H9 (cell line): Measurements from ENCODE around the gene USP40. TPM values are rescaled to one million over a fixed set of nuclear protein-coding genes. Genes with fewer than 3 reads are reported as not detected.

Source experiments
- DNase-seq: peaks from one replicate; pipeline ENCODE4 v3.0.0-alpha.2; 2017
- H2AFZ ChIP-seq: one replicate; pipeline ENCODE4 v1.6.1; 2013; ENCODE audit warnings: mild to moderate bottlenecking, low read length, control low read depth, moderate library complexity
- H2AK5ac ChIP-seq: 2 replicates; pipeline ENCODE4 v1.6.1; 2013; ENCODE audit warnings: low read length, control low read depth, mixed read lengths; ENCODE audit not compliant: insufficient read length
- H2BK120ac ChIP-seq: one replicate; pipeline ENCODE4 v1.6.1; 2013; ENCODE audit warnings: low read depth, mild to moderate bottlenecking, low read length, control low read depth, inconsistent platforms; ENCODE audit not compliant: poor library complexity, severe bottlenecking
- H2BK12ac ChIP-seq: 2 replicates; pipeline ENCODE4 v1.6.1; 2013; ENCODE audit warnings: low read length, control low read depth, mixed read lengths, low read depth; ENCODE audit not compliant: insufficient read length
- H2BK15ac ChIP-seq: 2 replicates; pipeline ENCODE4 v1.6.1; 2013; ENCODE audit warnings: low read depth, low read length, control low read depth
- H2BK20ac ChIP-seq: one replicate; pipeline ENCODE4 v1.6.1; 2013; ENCODE audit warnings: low read depth, mild to moderate bottlenecking, low read length, control low read depth, inconsistent platforms; ENCODE audit not compliant: poor library complexity, severe bottlenecking
- H2BK5ac ChIP-seq: 2 replicates; pipeline ENCODE4 v1.6.1; 2013; ENCODE audit warnings: low read length, control low read depth, mixed read lengths; ENCODE audit not compliant: insufficient read length
- H3K14ac ChIP-seq: 2 replicates; pipeline ENCODE4 v1.6.1; 2013; ENCODE audit warnings: low read length, control low read depth; ENCODE audit not compliant: insufficient read depth
- H3K18ac ChIP-seq: 2 replicates; pipeline ENCODE4 v1.6.1; 2013; ENCODE audit warnings: low read depth, mild to moderate bottlenecking, mixed read lengths, low read length, control low read depth; ENCODE audit not compliant: insufficient read length
- H3K23ac ChIP-seq: 2 replicates; pipeline ENCODE4 v1.6.1; 2013; ENCODE audit warnings: low read length, control low read depth, mixed read lengths, low read depth; ENCODE audit not compliant: insufficient read length
- H3K23me2 ChIP-seq: 2 replicates; pipeline ENCODE4 v1.6.1; 2013; ENCODE audit warnings: low read depth, mild to moderate bottlenecking, mixed read lengths, low read length, control low read depth; ENCODE audit not compliant: insufficient read length, poor library complexity, severe bottlenecking
- H3K27ac ChIP-seq: 2 replicates; pipeline ENCODE4 v1.5.1; 2013; ENCODE audit warnings: low read length, control low read depth, mixed read lengths, low read depth; ENCODE audit not compliant: insufficient read length
- H3K27me3 ChIP-seq: 2 replicates; pipeline ENCODE4 v1.6.1; 2013; ENCODE audit warnings: low read length, control low read depth, inconsistent platforms; ENCODE audit not compliant: insufficient read depth
- H3K4ac ChIP-seq: 2 replicates; pipeline ENCODE4 v1.6.1; 2013; ENCODE audit warnings: low read depth, mild to moderate bottlenecking, control low read depth, inconsistent platforms, low read length, moderate library complexity
- H3K4me1 ChIP-seq: 2 replicates; pipeline ENCODE4 v1.6.1; 2013; ENCODE audit warnings: low read length, control low read depth, inconsistent platforms; ENCODE audit not compliant: insufficient read depth
- H3K4me2 ChIP-seq: 2 replicates; pipeline ENCODE4 v1.6.1; 2013; ENCODE audit warnings: low read length, control low read depth, mixed read lengths; ENCODE audit not compliant: insufficient read length, insufficient read depth
- H3K56ac ChIP-seq: 2 replicates; pipeline ENCODE4 v1.6.1; 2013; ENCODE audit warnings: low read depth, mild to moderate bottlenecking, mixed read lengths, low read length, control low read depth; ENCODE audit not compliant: insufficient read length
- H3K79me1 ChIP-seq: 2 replicates; pipeline ENCODE4 v1.6.1; 2013; ENCODE audit warnings: low read depth, mild to moderate bottlenecking, moderate library complexity, low read length, control low read depth, inconsistent platforms; ENCODE audit not compliant: insufficient read depth, poor library complexity, severe bottlenecking
- H3K79me2 ChIP-seq: 2 replicates; pipeline ENCODE4 v1.6.1; 2013; ENCODE audit warnings: low read length, control low read depth, inconsistent platforms; ENCODE audit not compliant: insufficient read depth
- H3K9ac ChIP-seq: 2 replicates; pipeline ENCODE4 v1.6.1; 2013; ENCODE audit warnings: low read length, control low read depth, mixed read lengths; ENCODE audit not compliant: insufficient read length; ENCODE audit errors: extremely low read depth
- H3K9me3 ChIP-seq: one replicate; pipeline ENCODE4 v1.6.1; 2013; ENCODE audit warnings: low read depth, low read length, inconsistent platforms; ENCODE audit not compliant: control insufficient read depth
- H3T11ph ChIP-seq: one replicate; pipeline ENCODE4 v1.6.1; 2013; ENCODE audit warnings: mild to moderate bottlenecking, low read length, control low read depth, inconsistent platforms
- H4K20me1 ChIP-seq: one replicate; pipeline ENCODE4 v1.6.1; 2013; ENCODE audit not compliant: control insufficient read depth, insufficient read length, insufficient read depth
- H4K5ac ChIP-seq: 2 replicates; pipeline ENCODE4 v1.6.1; 2013; ENCODE audit warnings: low read depth, mild to moderate bottlenecking, mixed read lengths, low read length, control low read depth; ENCODE audit not compliant: insufficient read length
- H4K8ac ChIP-seq: replicated peaks from 2 replicates; pipeline ENCODE4 v1.6.1; 2013; ENCODE audit warnings: low read length, control low read depth, mixed read lengths, low read depth; ENCODE audit not compliant: insufficient read length
- H4K91ac ChIP-seq: 2 replicates; pipeline ENCODE4 v1.6.1; 2013; ENCODE audit warnings: low read depth, mild to moderate bottlenecking, moderate library complexity, mixed read lengths, low read length, control low read depth; ENCODE audit not compliant: insufficient read length
- H3K27ac Mint-ChIP-seq, 3 experiments: 2 replicates in 2 of 3; 3 replicates in 1 of 3; pipeline ENCODE4 v1.8.0; 2020 to 2021; ENCODE audit warnings: mixed read lengths in 3 of 3, mild to moderate bottlenecking in 1 of 3, moderate library complexity in 1 of 3
- H3K27me3 Mint-ChIP-seq: 2 replicates; pipeline ENCODE4 v1.8.0; 2021; ENCODE audit warnings: low read depth, mild to moderate bottlenecking, moderate library complexity, mixed read lengths
- H3K36me3 Mint-ChIP-seq, 3 experiments: 2 replicates in 2 of 3; 3 replicates in 1 of 3; pipeline ENCODE4 v1.8.0; 2020 to 2021; ENCODE audit warnings: low read depth in 3 of 3, mixed read lengths in 3 of 3; ENCODE audit not compliant: insufficient read depth in 1 of 3
- H3K4me1 Mint-ChIP-seq, 2 experiments: 2 replicates each; pipeline ENCODE4 v1.8.0; 2020; ENCODE audit warnings: mixed read lengths in 2 of 2
- H3K4me3 Mint-ChIP-seq, 2 experiments: 2 replicates in 1 of 2; 3 replicates in 1 of 2; pipeline ENCODE4 v1.8.0; 2020 to 2021; ENCODE audit warnings: mild to moderate bottlenecking in 2 of 2, mixed read lengths in 2 of 2, moderate library complexity in 1 of 2
- H3K9me3 Mint-ChIP-seq, 2 experiments: 2 replicates in 1 of 2; 3 replicates in 1 of 2; pipeline ENCODE4 v1.8.0; 2020; ENCODE audit warnings: mild to moderate bottlenecking in 2 of 2, mixed read lengths in 2 of 2, moderate library complexity in 1 of 2
- WGBS: extraction: QIAGEN DNeasy Blood & Tissue Kit; methylation state at CpG from one replicate; pipeline ENCODE4 v1.1.7; 2013; ENCODE audit warnings: missing lambda C conversion rate, low lambda C conversion rate, mixed read lengths; ENCODE audit not compliant: insufficient read length; ENCODE audit errors: extremely low coverage; 5-methylcytosine and 5-hydroxymethylcytosine counted together
- total RNA-seq: library from RNA; stranded (reverse); gene quantifications from 2 replicates; pipeline ENCODE4 v1.2.1, GENCODE V29; 2021
- TF ChIP-seq, protein P1 (sequence below): fragments of 200-600 bp; sonication (generic); conservative IDR thresholded peaks from 3 replicates; pipeline ENCODE4 v1.8.0; 2021; ENCODE audit warnings: antibody characterized with exemption, mild to moderate bottlenecking

Gene USP40
- total RNA-seq, 1 experiment from 2014 or later, result 7.5 TPM

DNA sequence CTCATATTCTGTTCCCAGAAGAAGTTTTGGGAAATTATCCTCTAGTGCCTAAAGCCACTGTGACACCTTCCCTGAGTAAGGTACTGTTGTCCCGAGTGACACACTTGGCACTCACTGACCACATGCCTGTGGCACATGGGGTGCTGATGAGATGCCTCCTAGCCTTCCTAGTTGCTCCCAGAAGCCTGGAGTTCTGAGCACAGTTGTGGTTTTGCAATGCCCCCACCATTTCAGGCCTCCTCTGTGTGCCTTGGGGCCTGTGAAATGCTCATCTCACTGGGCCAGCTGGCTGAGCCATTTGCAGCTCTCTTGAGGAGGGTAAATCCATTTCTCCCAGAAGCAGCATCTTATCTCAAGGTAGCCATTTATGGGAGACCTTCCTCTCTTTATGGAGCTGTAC is 120.5 kb downstream of the USP40 start:
- Histone ChIP-seq H3T11ph (no peak overlapping the region), H2BK20ac (no peak overlapping the region), H3K79me2 (no peaks in the 10 kb centered on the region), H4K20me1 (no peaks in the 10 kb centered on the region), H3K4me1 (0 out of 2 replicates have a peak, but pooled peaks cover 2% of the 10 kb centered on the region), H3K4ac (no peak overlapping the region), H2BK5ac (no peak overlapping the region), H4K91ac (no peak overlapping the region), H2AK5ac (no peak overlapping the region), H3K9me3 (no peaks in the 10 kb centered on the region), H3K14ac (no peak overlapping the region), H2BK120ac (no peak overlapping the region), H3K27me3 (no peaks in the 10 kb centered on the region), H3K79me1 (no peaks in the 10 kb centered on the region), H3K56ac (no peak overlapping the region), H4K8ac (no peak overlapping the region), H4K5ac (no peak overlapping the region), H2BK12ac (no peak overlapping the region), H3K23me2 (no peaks in the 10 kb centered on the region), H3K27ac (no peak overlapping the region), H3K23ac (no peak overlapping the region), H2BK15ac (no peak overlapping the region), H2AFZ (no peak overlapping the region), H3K4me2 (no peak overlapping the region), H3K18ac (no peak overlapping the region), H3K9ac (no peak overlapping the region)
- Mint-ChIP-seq H3K4me1 (peaks cover 7 to 15% of the 10 kb centered on the region in 2 experiments), H3K36me3 (peaks cover 13 to 14% (median 13%) of the 10 kb centered on the region in 3 experiments), H3K9me3 (no peaks in the 10 kb centered on the region; a peak in 1 of 5 replicates), H3K4me3 (no peak overlapping the region), H3K27ac (no peak overlapping the region), H3K27me3 (no peaks in the 10 kb centered on the region; the same call in none of the 2 replicates)
- TF ChIP-seq, protein P1, sequence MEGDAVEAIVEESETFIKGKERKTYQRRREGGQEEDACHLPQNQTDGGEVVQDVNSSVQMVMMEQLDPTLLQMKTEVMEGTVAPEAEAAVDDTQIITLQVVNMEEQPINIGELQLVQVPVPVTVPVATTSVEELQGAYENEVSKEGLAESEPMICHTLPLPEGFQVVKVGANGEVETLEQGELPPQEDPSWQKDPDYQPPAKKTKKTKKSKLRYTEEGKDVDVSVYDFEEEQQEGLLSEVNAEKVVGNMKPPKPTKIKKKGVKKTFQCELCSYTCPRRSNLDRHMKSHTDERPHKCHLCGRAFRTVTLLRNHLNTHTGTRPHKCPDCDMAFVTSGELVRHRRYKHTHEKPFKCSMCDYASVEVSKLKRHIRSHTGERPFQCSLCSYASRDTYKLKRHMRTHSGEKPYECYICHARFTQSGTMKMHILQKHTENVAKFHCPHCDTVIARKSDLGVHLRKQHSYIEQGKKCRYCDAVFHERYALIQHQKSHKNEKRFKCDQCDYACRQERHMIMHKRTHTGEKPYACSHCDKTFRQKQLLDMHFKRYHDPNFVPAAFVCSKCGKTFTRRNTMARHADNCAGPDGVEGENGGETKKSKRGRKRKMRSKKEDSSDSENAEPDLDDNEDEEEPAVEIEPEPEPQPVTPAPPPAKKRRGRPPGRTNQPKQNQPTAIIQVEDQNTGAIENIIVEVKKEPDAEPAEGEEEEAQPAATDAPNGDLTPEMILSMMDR, result no peak
- no peak for DNase-seq
- no CpG with 5 or more reads among the region's 1 CpG for WGBS
